Tibial nerve (tissue), 4 donors: ENCODE data around the gene REEP2.

Experiments used
- EP300 ChIP-seq, 2 donors: sonication (generic); formaldehyde crosslinking; IDR thresholded peaks; one replicate each; pipeline ENCODE4 v1.6.1; 2017; ENCODE audit warnings: antibody characterized with exemption in 2 of 2, mild to moderate bottlenecking in 1 of 2
- POLR2A ChIP-seq, 2 donors: fragments of 450-650 bp; IDR thresholded peaks; one replicate each; pipeline ENCODE4 v1.6.1; 2017; ENCODE audit warnings: antibody characterized with exemption in 2 of 2, mild to moderate bottlenecking in 2 of 2, moderate library complexity in 2 of 2
- TF ChIP-seq, protein P1 (sequence below), 5 experiments: fragments of 200-600 bp in 3 of 5; fragments of 450-650 bp in 2 of 5; sonication (generic) in 3 of 5; IDR thresholded peaks; one replicate each; pipeline ENCODE4 v1.5.1; 2016 to 2019; ENCODE audit warnings: antibody characterized with exemption in 5 of 5, mild to moderate bottlenecking in 3 of 5, moderate library complexity in 2 of 5

DNA sequence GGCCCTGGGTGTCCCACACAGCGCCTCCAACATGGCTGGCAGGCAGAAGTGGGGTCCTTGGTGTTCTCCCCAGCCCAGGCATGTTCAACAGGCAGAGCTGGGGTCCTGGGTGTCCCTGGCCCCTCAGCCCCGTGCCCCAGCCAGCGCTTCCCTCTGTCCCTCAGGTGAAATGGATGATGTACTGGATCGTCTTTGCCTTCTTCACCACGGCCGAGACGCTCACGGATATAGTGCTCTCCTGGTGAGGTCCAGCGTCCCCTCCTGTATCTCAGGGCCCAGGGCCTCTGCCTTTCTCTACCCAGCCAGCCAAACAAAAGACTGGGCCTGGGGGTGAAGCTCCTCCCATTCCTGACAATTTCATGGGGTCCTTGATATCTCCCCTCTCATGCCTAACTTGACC lies 2.4 kb downstream of the REEP2 start:
- TF ChIP-seq, protein P1, sequence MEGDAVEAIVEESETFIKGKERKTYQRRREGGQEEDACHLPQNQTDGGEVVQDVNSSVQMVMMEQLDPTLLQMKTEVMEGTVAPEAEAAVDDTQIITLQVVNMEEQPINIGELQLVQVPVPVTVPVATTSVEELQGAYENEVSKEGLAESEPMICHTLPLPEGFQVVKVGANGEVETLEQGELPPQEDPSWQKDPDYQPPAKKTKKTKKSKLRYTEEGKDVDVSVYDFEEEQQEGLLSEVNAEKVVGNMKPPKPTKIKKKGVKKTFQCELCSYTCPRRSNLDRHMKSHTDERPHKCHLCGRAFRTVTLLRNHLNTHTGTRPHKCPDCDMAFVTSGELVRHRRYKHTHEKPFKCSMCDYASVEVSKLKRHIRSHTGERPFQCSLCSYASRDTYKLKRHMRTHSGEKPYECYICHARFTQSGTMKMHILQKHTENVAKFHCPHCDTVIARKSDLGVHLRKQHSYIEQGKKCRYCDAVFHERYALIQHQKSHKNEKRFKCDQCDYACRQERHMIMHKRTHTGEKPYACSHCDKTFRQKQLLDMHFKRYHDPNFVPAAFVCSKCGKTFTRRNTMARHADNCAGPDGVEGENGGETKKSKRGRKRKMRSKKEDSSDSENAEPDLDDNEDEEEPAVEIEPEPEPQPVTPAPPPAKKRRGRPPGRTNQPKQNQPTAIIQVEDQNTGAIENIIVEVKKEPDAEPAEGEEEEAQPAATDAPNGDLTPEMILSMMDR (IDR thresholded peaks at IDR 0.05): no peak
- TF ChIP-seq POLR2A (IDR thresholded peaks at IDR 0.05) (no peak), EP300 (IDR thresholded peaks at IDR 0.05) (no peak)
